ENCODE results near the gene FBXL5. TPM values are rescaled to one million over a fixed set of nuclear protein-coding genes. Genes with fewer than 3 reads are reported as not detected.

The FBXL5 gene
- 71.0 and 84.8 TPM in 2 replicates for total RNA-seq (ENCODE audit: low replicate concordance)

GRCh38 chr4:15655223-15656037 lies at the start of gene FBXL5:
FBXL5 (minus strand) TSS chr4:15655357; CDS start chr4:15655287, 70 bp downstream.

GRCh38 chr4:15702941-15703403 lies 47.8 kb upstream of the FBXL5 start, which contains the start of gene BST1:
BST1 (plus strand) TSS chr4:15703065; CDS start chr4:15703145, 80 bp downstream.

GRCh38 chr4:15681372-15682241 lies 26.4 kb upstream of the FBXL5 start, which contains the start of gene FAM200B:
FAM200B (plus strand) TSS chr4:15681827; CDS start chr4:15686978, 5,151 bp downstream.

Other genes with a start within 250 kb of the FBXL5 start
- gene C1QTNF7, start 227.3 kb downstream of the FBXL5 start, total RNA-seq (ENCODE audit: low replicate concordance), result 0.60 and 3.3 TPM in 2 replicates
- gene CC2D2A, start 185.5 kb downstream of the FBXL5 start, total RNA-seq (ENCODE audit: low replicate concordance), result 10.4 and 11.8 TPM in 2 replicates
- 9.6 and 17.2 TPM in 2 replicates for gene FAM200B, start 26.5 kb upstream of the FBXL5 start, total RNA-seq (ENCODE audit: low replicate concordance)
- gene BST1, start 47.7 kb upstream of the FBXL5 start, total RNA-seq (ENCODE audit: low replicate concordance), result 11.1 and 16.8 TPM in 2 replicates
- gene CD38, start 123.0 kb upstream of the FBXL5 start, total RNA-seq (ENCODE audit: low replicate concordance), result not detected in 2 replicates

Data from smooth muscle cell of the coronary artery (primary cell).